HEK293 (cell line): Measurements from ENCODE around the gene KCNC4.

Experiments used
- CTCF ChIP-seq: fragments of 450-650 bp; formaldehyde crosslinking; IDR thresholded peaks from 2 replicates; pipeline ENCODE4 v1.5.1; 2016; ENCODE audit warnings: missing biosample characterization, missing genetic modification characterization
- ZNF19 ChIP-seq: fragments of 450-650 bp; formaldehyde crosslinking; IDR thresholded peaks from 2 replicates; pipeline ENCODE4; 2016; ENCODE audit warnings: missing biosample characterization, missing genetic modification characterization, low read depth
- ZNF311 ChIP-seq: fragments of 450-650 bp; formaldehyde crosslinking; IDR thresholded peaks from 2 replicates; pipeline ENCODE4 v1.5.1; 2017; ENCODE audit warnings: missing biosample characterization, missing genetic modification characterization, borderline replicate concordance
- ZNF610 ChIP-seq: fragments of 450-650 bp; formaldehyde crosslinking; IDR thresholded peaks from 2 replicates; pipeline ENCODE4 v1.5.1; 2016; ENCODE audit warnings: missing biosample characterization, missing genetic modification characterization, borderline replicate concordance
- ZNF830 ChIP-seq: fragments of 450-650 bp; IDR thresholded peaks from 2 replicates; pipeline ENCODE4 v1.5.0; 2018; ENCODE audit warnings: missing biosample characterization, missing genetic modification characterization, low read depth, mild to moderate bottlenecking, moderate library complexity

GRCh38 chr1:110190282-110190929 is 19.7 kb upstream of the KCNC4 start:
- TF ChIP-seq ZNF19 (tag by site-specific recombination) (no peak), ZNF610 (tag by site-specific recombination) (no peak), CTCF (tag by site-specific recombination) (no peak), ZNF830 (tag by site-specific recombination) (no peak), ZNF311 (tag by site-specific recombination) (no peak)
